Natural killer cell treated with Interleukin-12 subunit alpha and Interleukin-12 subunit beta and Interleukin-15 and Interleukin-18, amount 100 ng/mL, for 72 hours (primary cell): ENCODE data around the gene ZNF512B. TPM values are rescaled to one million over a fixed set of nuclear protein-coding genes. Genes with fewer than 3 reads are reported as not detected.
"Not testable (repeated sequence)": the region's sequence is repeated elsewhere in the genome, so short reads cannot be mapped to it uniquely, and the experiment has no call there.

Experiments used
- ATAC-seq, 2 donors: fragments of 150-1000 bp; cut with Tn5 transposase in 1 of 2; sonication (Bioruptor Pico), chemical (Tn5 transposase) in 1 of 2; 2 replicates each; pipeline ENCODE4 v1.10.0; 2021
- DNase-seq: peaks from one replicate; pipeline ENCODE4 v3.0.0; 2022; ENCODE audit warnings: low spot score
- H3K27ac Mint-ChIP-seq, 2 donors: 1 replicate in 1 of 2; 2 replicates in 1 of 2; pipeline ENCODE4 v1.8.0; 2022; ENCODE audit warnings: mixed read lengths in 2 of 2, mild to moderate bottlenecking in 1 of 2, moderate library complexity in 1 of 2
- H3K27me3 Mint-ChIP-seq, 2 donors: 1 replicate in 1 of 2; 2 replicates in 1 of 2; pipeline ENCODE4 v1.8.0; 2022; ENCODE audit warnings: mixed read lengths in 2 of 2
- H3K36me3 Mint-ChIP-seq: one replicate; pipeline ENCODE4 v1.8.0; 2022; ENCODE audit warnings: mixed read lengths
- H3K4me1 Mint-ChIP-seq, 2 donors: 1 replicate in 1 of 2; 2 replicates in 1 of 2; pipeline ENCODE4 v1.8.0; 2022; ENCODE audit warnings: low read depth in 2 of 2, mixed read lengths in 2 of 2, mild to moderate bottlenecking in 1 of 2
- H3K4me3 Mint-ChIP-seq: one replicate; pipeline ENCODE4 v1.8.0; 2022; ENCODE audit warnings: mixed read lengths
- H3K9me3 Mint-ChIP-seq: 2 replicates; pipeline ENCODE4 v1.8.0; 2022; ENCODE audit warnings: mixed read lengths
- total RNA-seq, 2 donors: library from RNA; stranded (reverse); gene quantifications; one replicate each; pipeline ENCODE4 v1.2.3, GENCODE V29; 2022

The ZNF512B gene
- total RNA-seq, 2 donors from 2014 or later = 9.6 to 13.8 TPM

- peak; percentile 48 to 63 for ATAC-seq
- Mint-ChIP-seq H3K27ac (peak overlapping the region; percentile 26 to 38), H3K4me3 (peak overlapping the region; percentile 13), H3K9me3 (no peaks in the 10 kb centered on the region), H3K27me3 (no peaks in the 10 kb centered on the region), H3K4me1 (peaks cover 47 to 48% of the 10 kb centered on the region in 2 donors), H3K36me3 (peaks cover 9% of the 10 kb centered on the region)
- peak; percentile 83 for DNase-seq
These were observed 4.1 kb upstream of the ZNF512B start for GRCh38 chr20:63973636-63974401.

- no peaks in the 10 kb centered on the region for H3K9me3 Mint-ChIP-seq
- H3K27me3 Mint-ChIP-seq = no peaks in the 10 kb centered on the region
- DNase-seq = no peak
- H3K36me3 Mint-ChIP-seq = peaks cover 9% of the 10 kb centered on the region
- peaks cover 42 to 50% of the 10 kb centered on the region in 2 donors for H3K4me1 Mint-ChIP-seq
- peak overlapping the region; percentile 13 for H3K4me3 Mint-ChIP-seq
- no peak for ATAC-seq
- no peak overlapping the region for H3K27ac Mint-ChIP-seq
These were observed 3.4 kb upstream of the ZNF512B start for GRCh38 chr20:63973160-63973479.

- H3K27ac Mint-ChIP-seq = no peak overlapping the region
- ATAC-seq = no peak
- peaks cover 36 to 45% of the 10 kb centered on the region in 2 donors for H3K4me1 Mint-ChIP-seq
- H3K9me3 Mint-ChIP-seq = no peaks in the 10 kb centered on the region
- H3K36me3 Mint-ChIP-seq = peaks cover 9% of the 10 kb centered on the region
- H3K4me3 Mint-ChIP-seq = no peak overlapping the region
- no peak for DNase-seq
- no peaks in the 10 kb centered on the region for H3K27me3 Mint-ChIP-seq
These were observed 2.8 kb upstream of the ZNF512B start for GRCh38 chr20:63972312-63973159.

DNA sequence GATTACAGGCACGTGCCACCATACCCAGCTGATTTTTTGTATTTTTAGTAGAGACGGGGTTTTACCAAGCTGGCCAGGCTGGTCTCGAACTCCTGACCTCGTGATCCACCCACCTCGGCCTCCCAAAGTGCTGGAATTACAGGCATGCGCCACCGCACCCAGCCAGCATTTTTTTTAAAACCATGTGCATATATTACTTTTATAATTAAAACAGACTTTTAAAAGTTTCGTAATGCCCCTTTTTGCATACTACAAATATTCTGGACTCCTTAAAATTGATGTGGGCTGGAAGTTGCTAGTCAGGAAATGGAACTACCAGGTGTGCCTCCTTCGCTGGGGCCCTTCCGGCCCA lies 2.2 kb upstream of the ZNF512B start:
- H3K27ac Mint-ChIP-seq, ATAC-seq, H3K9me3 Mint-ChIP-seq, H3K27me3 Mint-ChIP-seq, DNase-seq, H3K36me3 Mint-ChIP-seq: not testable (repeated sequence)
- peaks cover 30 to 39% of the 10 kb centered on the region in 2 donors for H3K4me1 Mint-ChIP-seq
- H3K4me3 Mint-ChIP-seq = peak overlapping the region; percentile 10

GRCh38 chr20:63970714-63971431 lies 1.1 kb upstream of the ZNF512B start:
- H3K4me3 Mint-ChIP-seq = peak overlapping the region; percentile 52
- peaks cover under 1% of the 10 kb centered on the region for H3K36me3 Mint-ChIP-seq
- no peaks in the 10 kb centered on the region for H3K27me3 Mint-ChIP-seq
- DNase-seq (no peak), ATAC-seq (no peak)
- peak overlapping the region in 1 of 2 donors; percentile 73 for H3K27ac Mint-ChIP-seq
- peaks cover 19 to 30% of the 10 kb centered on the region in 2 donors for H3K4me1 Mint-ChIP-seq
- H3K9me3 Mint-ChIP-seq = no peaks in the 10 kb centered on the region

DNA sequence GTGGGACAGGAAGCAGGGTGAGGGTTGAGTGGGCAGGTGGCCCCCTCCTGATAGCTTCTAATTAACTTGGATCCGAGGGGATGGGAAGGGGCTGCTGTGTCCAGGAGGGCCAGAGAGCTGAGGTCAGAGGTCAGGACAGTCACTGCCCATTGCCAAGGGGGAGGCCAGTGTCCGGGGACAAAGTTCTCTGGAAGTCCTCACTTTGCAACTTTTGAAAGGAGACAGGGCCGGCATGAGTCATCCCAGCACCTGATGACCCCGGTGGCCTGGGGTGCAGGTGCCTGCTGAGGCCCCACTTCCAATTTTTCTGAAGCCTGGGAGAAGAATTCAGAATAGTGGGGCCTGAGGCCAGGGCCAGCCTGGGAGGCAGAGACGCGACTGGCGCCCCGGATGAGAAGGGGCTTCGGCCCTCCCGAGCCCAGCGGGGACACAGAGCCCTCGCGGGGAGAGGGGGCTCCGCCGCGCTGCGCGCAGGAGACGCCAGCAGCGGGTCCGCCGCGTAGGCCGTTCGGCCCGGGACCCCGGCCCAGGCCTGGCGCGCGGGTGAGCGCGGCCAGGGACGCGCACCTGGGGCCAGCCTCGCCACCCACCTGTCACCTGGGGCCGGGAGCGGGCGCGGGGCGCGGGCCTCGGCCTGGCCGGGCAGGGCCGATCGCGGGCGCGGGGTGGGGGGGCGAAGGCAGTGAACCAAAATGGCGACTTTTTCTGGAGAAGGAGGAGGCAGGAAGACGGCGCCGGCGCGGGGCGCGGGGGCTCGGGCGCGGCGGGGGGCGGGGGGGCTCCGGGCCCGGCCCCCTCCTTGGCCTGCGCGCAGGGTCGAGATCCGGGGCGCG lies 586 bp downstream of the ZNF512B start:
- H3K9me3 Mint-ChIP-seq = no peaks in the 10 kb centered on the region
- H3K27ac Mint-ChIP-seq = peak overlapping the region; percentile 31 to 76
- H3K27me3 Mint-ChIP-seq = no peaks in the 10 kb centered on the region
- peak in 1 of 2 donors; percentile 37 for ATAC-seq
- H3K36me3 Mint-ChIP-seq = no peaks in the 10 kb centered on the region
- peak; percentile 61 for DNase-seq
- H3K4me1 Mint-ChIP-seq = peaks cover 17 to 25% of the 10 kb centered on the region in 2 donors
- peak overlapping the region; percentile 81 for H3K4me3 Mint-ChIP-seq

- ATAC-seq (no peak), DNase-seq (peak; percentile 34)
- peak overlapping the region; percentile 81 for H3K4me3 Mint-ChIP-seq
- no peaks in the 10 kb centered on the region for H3K9me3 Mint-ChIP-seq
- peaks cover 9 to 18% of the 10 kb centered on the region in 2 donors for H3K4me1 Mint-ChIP-seq
- peak overlapping the region; percentile 31 to 76 for H3K27ac Mint-ChIP-seq
- no peaks in the 10 kb centered on the region for H3K36me3 Mint-ChIP-seq
- no peaks in the 10 kb centered on the region for H3K27me3 Mint-ChIP-seq
These were observed 1.4 kb downstream of the ZNF512B start for GRCh38 chr20:63968136-63968927.

DNA sequence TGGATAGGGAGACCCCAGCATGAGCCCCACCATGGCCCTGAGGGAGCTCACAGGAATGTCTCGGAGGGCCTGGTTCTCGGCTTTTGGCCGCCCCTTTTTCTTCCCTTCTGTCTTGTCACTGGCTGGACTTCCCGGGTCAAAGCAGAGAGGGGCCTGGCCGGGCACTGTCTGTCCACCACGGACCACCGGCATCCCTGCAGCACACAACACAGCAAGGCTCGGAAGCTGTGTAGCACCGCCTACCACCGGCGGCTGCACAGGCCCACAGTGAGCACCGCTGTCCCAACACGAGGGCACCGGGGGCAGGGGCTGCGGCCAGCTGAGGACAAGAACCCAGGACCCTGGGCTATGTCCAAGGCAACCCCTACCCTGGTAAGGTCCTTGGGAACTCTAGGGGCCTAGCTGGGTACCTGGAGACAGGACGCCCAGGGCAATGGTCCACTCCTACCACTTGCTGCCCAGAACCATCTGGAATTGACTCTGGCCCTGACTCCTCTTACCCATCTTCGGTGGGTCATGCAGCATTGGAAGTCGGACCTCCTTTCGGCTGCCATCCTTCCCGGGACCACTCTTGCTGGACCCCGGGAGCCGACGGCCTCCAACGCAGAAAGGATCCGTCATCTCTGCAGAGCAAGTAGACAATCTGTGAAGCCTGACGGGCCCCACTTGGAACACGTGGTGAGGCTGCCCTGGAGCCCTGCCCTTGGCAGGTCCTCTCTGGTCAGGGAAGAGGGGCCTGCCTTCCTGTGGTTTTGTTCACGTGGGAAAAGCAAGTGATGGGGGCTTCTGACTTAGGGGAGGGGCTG lies 2.2 kb downstream of the ZNF512B start:
- H3K36me3 Mint-ChIP-seq = no peaks in the 10 kb centered on the region
- no peak overlapping the region for H3K27ac Mint-ChIP-seq
- DNase-seq (peak; percentile 56), ATAC-seq (no peak)
- H3K4me1 Mint-ChIP-seq = peaks cover under 1 to 13% of the 10 kb centered on the region in 2 donors
- no peaks in the 10 kb centered on the region for H3K27me3 Mint-ChIP-seq
- no peak overlapping the region for H3K4me3 Mint-ChIP-seq
- H3K9me3 Mint-ChIP-seq = no peaks in the 10 kb centered on the region

GRCh38 chr20:63966944-63967322 lies 2.8 kb downstream of the ZNF512B start:
- no peaks in the 10 kb centered on the region for H3K9me3 Mint-ChIP-seq
- H3K27me3 Mint-ChIP-seq = no peaks in the 10 kb centered on the region
- no peaks in the 10 kb centered on the region for H3K36me3 Mint-ChIP-seq
- H3K4me3 Mint-ChIP-seq = no peak overlapping the region
- peaks cover 0 to 13% of the 10 kb centered on the region in 2 donors for H3K4me1 Mint-ChIP-seq
- ATAC-seq (no peak), DNase-seq (peak; percentile 50)
- no peak overlapping the region for H3K27ac Mint-ChIP-seq

- ATAC-seq (no peak), DNase-seq (peak; percentile 16)
- H3K27me3 Mint-ChIP-seq = no peaks in the 10 kb centered on the region
- H3K36me3 Mint-ChIP-seq = no peaks in the 10 kb centered on the region
- no peaks in the 10 kb centered on the region for H3K9me3 Mint-ChIP-seq
- H3K27ac Mint-ChIP-seq = no peak overlapping the region
- H3K4me1 Mint-ChIP-seq = peaks cover 0 to 13% of the 10 kb centered on the region in 2 donors
- no peak overlapping the region for H3K4me3 Mint-ChIP-seq
These were observed 3.4 kb downstream of the ZNF512B start for GRCh38 chr20:63966172-63966943.

DNA sequence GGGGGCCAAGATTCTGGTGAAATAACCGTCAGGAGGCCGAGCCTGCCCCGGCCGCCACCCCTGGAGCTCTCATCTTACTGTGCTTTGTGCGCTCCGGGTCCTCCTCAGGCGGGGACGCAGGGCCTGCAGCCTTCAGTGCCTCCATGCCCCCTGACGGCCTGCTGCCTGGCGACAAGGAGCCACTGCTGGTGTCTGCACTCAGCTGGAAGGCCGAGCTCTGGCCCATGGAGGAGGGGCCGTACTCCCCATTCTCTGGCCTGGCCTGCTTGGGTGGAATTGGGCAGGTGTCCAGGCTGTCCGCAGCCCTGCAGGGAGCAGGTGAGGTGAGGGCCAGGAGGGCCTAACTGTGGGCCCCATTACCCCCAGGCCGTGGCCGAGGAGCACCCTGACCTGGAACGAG lies 5.3 kb downstream of the ZNF512B start:
- no peak for DNase-seq
- H3K27ac Mint-ChIP-seq = no peak overlapping the region
- H3K27me3 Mint-ChIP-seq = no peaks in the 10 kb centered on the region
- H3K36me3 Mint-ChIP-seq = no peaks in the 10 kb centered on the region
- peaks cover 0 to 11% of the 10 kb centered on the region in 2 donors for H3K4me1 Mint-ChIP-seq
- ATAC-seq = no peak
- no peak overlapping the region for H3K4me3 Mint-ChIP-seq
- no peaks in the 10 kb centered on the region for H3K9me3 Mint-ChIP-seq
